K562 (cell line): ENCODE measurements around the gene NAP1L1.

ENCODE experiments used
- GATAD2A ChIP-seq: fragments of 450-650 bp; IDR thresholded peaks from 2 replicates; pipeline ENCODE4 v1.6.1; 2017
- HNRNPLL ChIP-seq: fragments of 200-400 bp; formaldehyde crosslinking; IDR thresholded peaks from 2 replicates; pipeline ENCODE4 v1.6.1; 2017; ENCODE audit warnings: low read length, low read depth, mild to moderate bottlenecking; ENCODE audit not compliant: poor library complexity, severe bottlenecking
- L3MBTL2 ChIP-seq: fragments of 450-650 bp; IDR thresholded peaks from 2 replicates; pipeline ENCODE4 v1.6.1; 2016; ENCODE audit warnings: mild to moderate bottlenecking, moderate library complexity
- POLR2AphosphoS5 ChIP-seq: IDR thresholded peaks from 2 replicates; pipeline ENCODE4 v1.6.1; 2011; ENCODE audit warnings: mild to moderate bottlenecking, low read depth, low read length, moderate library complexity; ENCODE audit not compliant: control insufficient read depth, insufficient read depth
- RFX5 ChIP-seq: IDR thresholded peaks from 2 replicates; pipeline ENCODE4 v1.6.1; 2011; ENCODE audit warnings: low read depth, mild to moderate bottlenecking, improper control_type of control experiment, low read length
- UBTF ChIP-seq, 2 experiments: IDR thresholded peaks; 2 replicates each; pipeline ENCODE4 v1.6.1; 2012; ENCODE audit warnings: improper control_type of control experiment in 2 of 2, low read depth in 2 of 2, low read length in 2 of 2, borderline replicate concordance in 1 of 2
- ZNF23 ChIP-seq: fragments of 250-450 bp; sonication (Bioruptor Pico); IDR thresholded peaks from 2 replicates; pipeline ENCODE4 v1.4.0; 2020; ENCODE audit warnings: mild to moderate bottlenecking
- ZNF639 ChIP-seq, 2 experiments: fragments of 200-800 bp in 1 of 2; sonication (Bioruptor generic) in 1 of 2; sonication (generic) in 1 of 2; formaldehyde crosslinking in 1 of 2; IDR thresholded peaks in 1 of 2; conservative IDR thresholded peaks in 1 of 2; 2 replicates each; pipeline versions ENCODE4 v1.5.0 to v1.6.1; 2016 to 2020; ENCODE audit warnings: missing compliant biosample characterization in 1 of 2, missing genetic modification characterization in 1 of 2, missing genetic modification reagents in 1 of 2
- ZNF778 ChIP-seq: fragments of 450-650 bp; formaldehyde crosslinking; IDR thresholded peaks from 2 replicates; pipeline ENCODE4 v1.4.0; 2020; ENCODE audit warnings: mild to moderate bottlenecking, moderate library complexity
- TF ChIP-seq, protein P1 (sequence below): fragments of 450-650 bp; formaldehyde crosslinking; IDR thresholded peaks from 2 replicates; pipeline ENCODE4 v1.4.0; 2020; ENCODE audit warnings: mild to moderate bottlenecking, moderate library complexity
- TF ChIP-seq, protein P2 (sequence below): sonication (generic); formaldehyde crosslinking; IDR thresholded peaks from 2 replicates; pipeline ENCODE4 v1.4.0; 2020; ENCODE audit warnings: mild to moderate bottlenecking, missing genetic modification reagents
- TF ChIP-seq, protein P3 (sequence below), 3 experiments: IDR thresholded peaks in 2 of 3; conservative IDR thresholded peaks in 1 of 3; 2 replicates each; pipeline ENCODE4 v1.5.1; 2011 to 2012; ENCODE audit warnings: low read length in 3 of 3, mild to moderate bottlenecking in 3 of 3, control low read depth in 2 of 3, improper control_type of control experiment in 1 of 3, inconsistent platforms in 1 of 3, low read depth in 1 of 3, mixed read lengths in 1 of 3, moderate library complexity in 1 of 3; ENCODE audit not compliant: insufficient read depth in 2 of 3
- TF ChIP-seq, protein P4 (sequence below): sonication (generic); formaldehyde crosslinking; IDR thresholded peaks from 2 replicates; pipeline ENCODE4 v1.8.0; 2023; ENCODE audit warnings: mild to moderate bottlenecking, missing genetic modification reagents

DNA sequence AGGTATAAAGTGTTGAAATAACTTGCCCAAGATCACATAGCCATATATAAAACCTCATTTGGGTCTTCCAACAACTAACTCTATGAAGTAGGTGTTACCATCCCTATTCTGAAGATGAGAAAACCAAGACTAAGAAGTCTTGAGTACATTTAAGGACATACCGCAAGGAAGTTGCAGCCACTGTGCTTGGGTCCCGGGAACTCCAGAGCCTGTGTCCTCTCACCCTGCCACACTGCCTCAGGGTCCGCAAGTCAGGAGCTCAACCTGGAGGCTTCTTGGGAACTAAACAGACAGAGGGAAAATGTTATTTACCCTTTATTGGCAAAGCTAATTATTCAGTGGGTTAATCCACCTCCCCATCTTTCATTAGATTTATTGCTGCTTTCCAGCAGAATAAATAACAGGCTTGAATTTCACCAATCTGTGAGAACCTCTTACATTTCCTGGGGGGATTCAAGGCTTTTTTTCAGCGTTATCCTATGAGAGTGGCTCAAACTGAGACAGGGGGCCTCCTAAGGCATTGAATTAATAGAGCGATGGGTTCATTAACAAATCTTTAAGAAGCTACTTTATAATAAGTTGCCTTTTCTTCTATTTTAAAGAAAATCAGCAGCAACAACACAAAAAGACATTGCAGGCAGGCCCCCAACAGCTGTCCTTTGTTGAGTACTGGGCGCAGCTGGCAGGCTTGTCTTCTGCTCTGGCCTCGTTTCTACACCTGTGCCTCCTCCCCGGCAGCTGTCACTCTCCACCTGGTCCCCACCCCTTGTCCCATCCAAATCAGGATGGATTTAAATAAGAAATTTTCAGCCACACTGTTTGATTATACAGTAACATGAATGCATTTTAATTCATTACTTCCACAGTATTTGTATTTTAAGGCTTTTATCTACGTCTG lies 78.2 kb downstream of the NAP1L1 start:
- no peak for TF ChIP-seq ZNF778 (CRISPR knock-in tag)
- TF ChIP-seq ZNF23 (CRISPR knock-in tag): no peak
- no peak for TF ChIP-seq L3MBTL2
- TF ChIP-seq POLR2AphosphoS5: no peak
- no peak for TF ChIP-seq UBTF (IDR thresholded peaks at IDR 0.05; ENCODE audit: borderline replicate concordance in 1 of 2, low read depth in 2 of 2, low read length in 2 of 2)
- TF ChIP-seq HNRNPLL: no peak
- TF ChIP-seq, protein P1, sequence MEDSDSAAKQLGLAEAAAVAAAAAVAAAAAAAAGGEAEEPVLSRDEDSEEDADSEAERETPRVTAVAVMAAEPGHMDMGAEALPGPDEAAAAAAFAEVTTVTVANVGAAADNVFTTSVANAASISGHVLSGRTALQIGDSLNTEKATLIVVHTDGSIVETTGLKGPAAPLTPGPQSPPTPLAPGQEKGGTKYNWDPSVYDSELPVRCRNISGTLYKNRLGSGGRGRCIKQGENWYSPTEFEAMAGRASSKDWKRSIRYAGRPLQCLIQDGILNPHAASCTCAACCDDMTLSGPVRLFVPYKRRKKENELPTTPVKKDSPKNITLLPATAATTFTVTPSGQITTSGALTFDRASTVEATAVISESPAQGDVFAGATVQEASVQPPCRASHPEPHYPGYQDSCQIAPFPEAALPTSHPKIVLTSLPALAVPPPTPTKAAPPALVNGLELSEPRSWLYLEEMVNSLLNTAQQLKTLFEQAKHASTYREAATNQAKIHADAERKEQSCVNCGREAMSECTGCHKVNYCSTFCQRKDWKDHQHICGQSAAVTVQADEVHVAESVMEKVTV (CRISPR knock-in tag): no peak
- TF ChIP-seq, protein P2, sequence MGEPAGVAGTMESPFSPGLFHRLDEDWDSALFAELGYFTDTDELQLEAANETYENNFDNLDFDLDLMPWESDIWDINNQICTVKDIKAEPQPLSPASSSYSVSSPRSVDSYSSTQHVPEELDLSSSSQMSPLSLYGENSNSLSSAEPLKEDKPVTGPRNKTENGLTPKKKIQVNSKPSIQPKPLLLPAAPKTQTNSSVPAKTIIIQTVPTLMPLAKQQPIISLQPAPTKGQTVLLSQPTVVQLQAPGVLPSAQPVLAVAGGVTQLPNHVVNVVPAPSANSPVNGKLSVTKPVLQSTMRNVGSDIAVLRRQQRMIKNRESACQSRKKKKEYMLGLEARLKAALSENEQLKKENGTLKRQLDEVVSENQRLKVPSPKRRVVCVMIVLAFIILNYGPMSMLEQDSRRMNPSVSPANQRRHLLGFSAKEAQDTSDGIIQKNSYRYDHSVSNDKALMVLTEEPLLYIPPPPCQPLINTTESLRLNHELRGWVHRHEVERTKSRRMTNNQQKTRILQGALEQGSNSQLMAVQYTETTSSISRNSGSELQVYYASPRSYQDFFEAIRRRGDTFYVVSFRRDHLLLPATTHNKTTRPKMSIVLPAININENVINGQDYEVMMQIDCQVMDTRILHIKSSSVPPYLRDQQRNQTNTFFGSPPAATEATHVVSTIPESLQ (CRISPR knock-in tag): no peak
- TF ChIP-seq, protein P3, sequence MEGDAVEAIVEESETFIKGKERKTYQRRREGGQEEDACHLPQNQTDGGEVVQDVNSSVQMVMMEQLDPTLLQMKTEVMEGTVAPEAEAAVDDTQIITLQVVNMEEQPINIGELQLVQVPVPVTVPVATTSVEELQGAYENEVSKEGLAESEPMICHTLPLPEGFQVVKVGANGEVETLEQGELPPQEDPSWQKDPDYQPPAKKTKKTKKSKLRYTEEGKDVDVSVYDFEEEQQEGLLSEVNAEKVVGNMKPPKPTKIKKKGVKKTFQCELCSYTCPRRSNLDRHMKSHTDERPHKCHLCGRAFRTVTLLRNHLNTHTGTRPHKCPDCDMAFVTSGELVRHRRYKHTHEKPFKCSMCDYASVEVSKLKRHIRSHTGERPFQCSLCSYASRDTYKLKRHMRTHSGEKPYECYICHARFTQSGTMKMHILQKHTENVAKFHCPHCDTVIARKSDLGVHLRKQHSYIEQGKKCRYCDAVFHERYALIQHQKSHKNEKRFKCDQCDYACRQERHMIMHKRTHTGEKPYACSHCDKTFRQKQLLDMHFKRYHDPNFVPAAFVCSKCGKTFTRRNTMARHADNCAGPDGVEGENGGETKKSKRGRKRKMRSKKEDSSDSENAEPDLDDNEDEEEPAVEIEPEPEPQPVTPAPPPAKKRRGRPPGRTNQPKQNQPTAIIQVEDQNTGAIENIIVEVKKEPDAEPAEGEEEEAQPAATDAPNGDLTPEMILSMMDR (IDR thresholded peaks at IDR 0.05 in 2 of 3, conservative IDR thresholded peaks at IDR 0.05 in 1 of 3; ENCODE audit: insufficient read depth in 2 of 3, low read depth in 1 of 3, low read length in 3 of 3): no peak
- no peak for TF ChIP-seq RFX5
- no peak for TF ChIP-seq GATAD2A
- TF ChIP-seq ZNF639 (CRISPR knock-in tag; conservative IDR thresholded peaks at IDR 0.05 in 1 of 2, IDR thresholded peaks at IDR 0.05 in 1 of 2): no peak
- TF ChIP-seq, protein P4, sequence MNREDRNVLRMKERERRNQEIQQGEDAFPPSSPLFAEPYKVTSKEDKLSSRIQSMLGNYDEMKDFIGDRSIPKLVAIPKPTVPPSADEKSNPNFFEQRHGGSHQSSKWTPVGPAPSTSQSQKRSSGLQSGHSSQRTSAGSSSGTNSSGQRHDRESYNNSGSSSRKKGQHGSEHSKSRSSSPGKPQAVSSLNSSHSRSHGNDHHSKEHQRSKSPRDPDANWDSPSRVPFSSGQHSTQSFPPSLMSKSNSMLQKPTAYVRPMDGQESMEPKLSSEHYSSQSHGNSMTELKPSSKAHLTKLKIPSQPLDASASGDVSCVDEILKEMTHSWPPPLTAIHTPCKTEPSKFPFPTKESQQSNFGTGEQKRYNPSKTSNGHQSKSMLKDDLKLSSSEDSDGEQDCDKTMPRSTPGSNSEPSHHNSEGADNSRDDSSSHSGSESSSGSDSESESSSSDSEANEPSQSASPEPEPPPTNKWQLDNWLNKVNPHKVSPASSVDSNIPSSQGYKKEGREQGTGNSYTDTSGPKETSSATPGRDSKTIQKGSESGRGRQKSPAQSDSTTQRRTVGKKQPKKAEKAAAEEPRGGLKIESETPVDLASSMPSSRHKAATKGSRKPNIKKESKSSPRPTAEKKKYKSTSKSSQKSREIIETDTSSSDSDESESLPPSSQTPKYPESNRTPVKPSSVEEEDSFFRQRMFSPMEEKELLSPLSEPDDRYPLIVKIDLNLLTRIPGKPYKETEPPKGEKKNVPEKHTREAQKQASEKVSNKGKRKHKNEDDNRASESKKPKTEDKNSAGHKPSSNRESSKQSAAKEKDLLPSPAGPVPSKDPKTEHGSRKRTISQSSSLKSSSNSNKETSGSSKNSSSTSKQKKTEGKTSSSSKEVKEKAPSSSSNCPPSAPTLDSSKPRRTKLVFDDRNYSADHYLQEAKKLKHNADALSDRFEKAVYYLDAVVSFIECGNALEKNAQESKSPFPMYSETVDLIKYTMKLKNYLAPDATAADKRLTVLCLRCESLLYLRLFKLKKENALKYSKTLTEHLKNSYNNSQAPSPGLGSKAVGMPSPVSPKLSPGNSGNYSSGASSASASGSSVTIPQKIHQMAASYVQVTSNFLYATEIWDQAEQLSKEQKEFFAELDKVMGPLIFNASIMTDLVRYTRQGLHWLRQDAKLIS: no peak
